Esophagus (tissue), 2 donors: Measurements from ENCODE around the gene VPS4B. TPM values are rescaled to one million over a fixed set of nuclear protein-coding genes. Genes with fewer than 3 reads are reported as not detected.
A peak's percentile ranks its signal among the peaks of the same experiment; 100 is the strongest.

Experiments used
- H3K27ac ChIP-seq, 2 donors: one replicate each; pipeline ENCODE4 v1.5.1; 2013; ENCODE audit warnings: low read depth in 2 of 2, mild to moderate bottlenecking in 2 of 2, inconsistent platforms in 1 of 2, low read length in 1 of 2, moderate library complexity in 1 of 2
- H3K27me3 ChIP-seq, 2 donors: one replicate each; pipeline ENCODE4 v1.6.1; 2013; ENCODE audit warnings: low read length in 2 of 2, control low read depth in 1 of 2, mild to moderate bottlenecking in 1 of 2; ENCODE audit not compliant: insufficient read depth in 2 of 2, control insufficient read depth in 1 of 2
- H3K36me3 ChIP-seq, 2 donors: one replicate each; pipeline ENCODE4 v1.6.1; 2013; ENCODE audit warnings: low read length in 1 of 2; ENCODE audit not compliant: control insufficient read depth in 2 of 2, insufficient read depth in 2 of 2
- H3K4me1 ChIP-seq, 2 donors: one replicate each; pipeline ENCODE4 v1.6.1; 2013; ENCODE audit warnings: low read length in 1 of 2; ENCODE audit not compliant: control insufficient read depth in 2 of 2, insufficient read depth in 2 of 2
- H3K4me3 ChIP-seq, 2 donors: one replicate each; pipeline ENCODE4 v1.5.1; 2013; ENCODE audit warnings: low read length in 2 of 2, mild to moderate bottlenecking in 2 of 2, low read depth in 1 of 2, moderate library complexity in 1 of 2
- H3K9me3 ChIP-seq, 2 donors: one replicate each; pipeline ENCODE4 v1.6.1; 2013; ENCODE audit warnings: mild to moderate bottlenecking in 2 of 2, low read depth in 1 of 2, low read length in 1 of 2, moderate library complexity in 1 of 2; ENCODE audit not compliant: control insufficient read depth in 2 of 2, insufficient read depth in 1 of 2
- WGBS, 2 donors: extraction: QIAGEN DNeasy Blood & Tissue Kit; methylation state at CpG; one replicate each; pipeline ENCODE4 v1.1.7; 2013; 5-methylcytosine and 5-hydroxymethylcytosine counted together
- polyA plus RNA-seq, 2 donors: library from polyadenylated mRNA; stranded (reverse); fragments of 200-250 nt; gene quantifications; one replicate each; pipeline ENCODE4 v1.2.3, GENCODE V29; 2013
- donor health status: healthy with polysubstance abuse.
- donor health status: Bipolar disorder and iron deficiency.

VPS4B gene
- polyA plus RNA-seq, 2 donors: 26.9 to 47.1 TPM

GRCh38 chr18:63451799-63452660 is 29.8 kb upstream of the VPS4B start:
- Histone ChIP-seq H3K27me3 (no peaks in the 10 kb centered on the region), H3K4me3 (no peak overlapping the region), H3K4me1 (peaks cover 0 to under 1% of the 10 kb centered on the region in 2 donors), H3K27ac (no peak overlapping the region), H3K9me3 (no peaks in the 10 kb centered on the region), H3K36me3 (no peaks in the 10 kb centered on the region)
- 43 to 48% methylated on average over 9 of the region's 9 CpGs for WGBS, 2 donors

DNA sequence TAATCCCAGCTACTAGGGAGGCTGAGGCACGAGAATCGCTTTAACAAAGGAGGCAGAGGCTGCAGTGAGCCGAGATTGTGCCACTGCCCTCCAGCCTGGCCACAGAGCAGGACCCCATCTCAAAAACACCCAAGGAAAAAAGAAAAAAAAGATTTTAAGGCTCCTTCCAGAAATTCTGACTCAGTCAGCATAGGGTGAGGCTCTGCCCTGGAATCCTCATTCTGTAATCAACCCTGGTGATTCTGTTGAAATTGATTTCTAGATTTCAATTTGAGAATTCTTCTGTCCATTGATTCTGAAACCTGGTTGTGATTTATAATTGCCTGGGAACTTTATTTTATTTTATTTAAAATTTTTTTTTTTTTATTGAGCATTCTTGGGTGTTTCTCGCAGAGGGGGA is 27.1 kb upstream of the VPS4B start:
- Histone ChIP-seq H3K27ac (no peak overlapping the region), H3K27me3 (no peaks in the 10 kb centered on the region), H3K36me3 (no peaks in the 10 kb centered on the region), H3K9me3 (no peaks in the 10 kb centered on the region), H3K4me1 (peaks cover 0 to 5% of the 10 kb centered on the region in 2 donors), H3K4me3 (no peak overlapping the region)
- 90 to 95% methylated on average over 4 of the region's 4 CpGs for WGBS, 2 donors

- H3K36me3 ChIP-seq: no peaks in the 10 kb centered on the region
- H3K27ac ChIP-seq: no peak overlapping the region
- H3K4me3 ChIP-seq: no peak overlapping the region
- WGBS, 2 donors: 60 to 63% methylated on average over 5 of the region's 5 CpGs
- no peaks in the 10 kb centered on the region for H3K27me3 ChIP-seq
- peaks cover 0 to 5% of the 10 kb centered on the region in 2 donors for H3K4me1 ChIP-seq
- H3K9me3 ChIP-seq: no peaks in the 10 kb centered on the region
Observed at GRCh38 chr18:63447066-63447465, 24.8 kb upstream of the VPS4B start.

GRCh38 chr18:63446266-63446665 is 24.0 kb upstream of the VPS4B start:
- Histone ChIP-seq H3K27me3 (no peaks in the 10 kb centered on the region), H3K9me3 (no peaks in the 10 kb centered on the region), H3K27ac (no peak overlapping the region), H3K4me1 (peaks cover 0 to 5% of the 10 kb centered on the region in 2 donors), H3K4me3 (no peak overlapping the region), H3K36me3 (no peaks in the 10 kb centered on the region)
- WGBS, 2 donors: 85 to 92% methylated on average over 3 of the region's 3 CpGs

GRCh38 chr18:63445037-63445436 is 22.8 kb upstream of the VPS4B start:
- H3K36me3 ChIP-seq: no peaks in the 10 kb centered on the region
- H3K27me3 ChIP-seq: no peaks in the 10 kb centered on the region
- H3K4me3 ChIP-seq: no peak overlapping the region
- H3K27ac ChIP-seq: peak overlapping the region; percentile 89 to 90
- WGBS, 2 donors: 37 to 43% methylated on average over 2 of the region's 2 CpGs
- peaks cover 0 to 5% of the 10 kb centered on the region in 2 donors for H3K4me1 ChIP-seq
- no peaks in the 10 kb centered on the region for H3K9me3 ChIP-seq

DNA sequence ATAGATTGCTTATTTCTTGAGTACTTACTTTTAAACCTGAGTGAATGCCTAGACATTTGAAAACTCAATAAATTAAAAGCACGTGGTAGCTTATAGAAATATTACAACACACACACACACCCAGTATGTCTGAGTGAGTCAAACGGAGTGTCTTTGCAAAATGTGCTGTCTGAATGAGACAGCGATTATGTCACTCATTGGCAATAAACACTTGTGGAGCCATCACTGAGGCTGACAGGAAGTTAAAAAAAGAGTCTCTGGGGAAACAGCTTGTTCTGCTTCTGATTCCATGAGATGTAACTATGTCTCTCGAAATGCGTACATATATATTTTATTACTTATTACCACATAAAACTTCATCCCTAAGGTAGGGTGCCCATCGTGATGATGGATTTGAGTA is 22.3 kb upstream of the VPS4B start:
- WGBS, 2 donors: 37 to 52% methylated on average over 6 of the region's 6 CpGs
- H3K27ac ChIP-seq: peak overlapping the region; percentile 89 to 90
- no peaks in the 10 kb centered on the region for H3K9me3 ChIP-seq
- peaks cover 0 to 5% of the 10 kb centered on the region in 2 donors for H3K4me1 ChIP-seq
- H3K27me3 ChIP-seq: no peaks in the 10 kb centered on the region
- H3K4me3 ChIP-seq: no peak overlapping the region
- no peaks in the 10 kb centered on the region for H3K36me3 ChIP-seq

- H3K36me3 ChIP-seq: no peaks in the 10 kb centered on the region
- H3K27me3 ChIP-seq: no peaks in the 10 kb centered on the region
- H3K27ac ChIP-seq: peak overlapping the region; percentile 84 to 90
- WGBS, 2 donors: 46 to 73% methylated on average over 6 of the region's 6 CpGs
- peaks cover 0 to 5% of the 10 kb centered on the region in 2 donors for H3K4me1 ChIP-seq
- no peaks in the 10 kb centered on the region for H3K9me3 ChIP-seq
- H3K4me3 ChIP-seq: no peak overlapping the region
Observed at GRCh38 chr18:63443829-63444228, 21.6 kb upstream of the VPS4B start.

DNA sequence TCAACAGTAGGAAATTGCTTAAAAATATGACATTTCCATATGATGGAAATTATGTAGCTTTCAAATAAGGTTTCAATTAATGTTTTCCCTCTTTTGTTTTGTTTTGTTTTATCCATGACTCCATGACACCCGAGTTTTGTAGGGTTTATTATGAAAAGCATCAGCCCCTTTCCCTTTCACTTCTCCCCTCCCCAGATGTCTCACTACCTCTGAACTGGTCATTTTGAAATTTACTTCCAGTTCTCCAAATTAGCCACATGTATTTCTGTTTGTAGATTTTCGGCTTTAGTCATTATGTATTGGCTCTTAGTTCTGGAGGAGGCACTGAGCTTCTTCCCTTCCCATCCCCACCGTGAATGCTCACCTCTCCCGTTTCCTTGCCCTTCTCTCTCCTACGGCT is 18.6 kb upstream of the VPS4B start:
- 71 to 80% methylated on average over 5 of the region's 5 CpGs for WGBS, 2 donors
- Histone ChIP-seq H3K27me3 (no peaks in the 10 kb centered on the region), H3K27ac (no peak overlapping the region), H3K36me3 (no peaks in the 10 kb centered on the region), H3K9me3 (no peaks in the 10 kb centered on the region), H3K4me3 (no peak overlapping the region), H3K4me1 (no peaks in the 10 kb centered on the region)

GRCh38 chr18:63440219-63440618 is 17.9 kb upstream of the VPS4B start:
- no peaks in the 10 kb centered on the region for H3K4me1 ChIP-seq

GRCh38 chr18:63439334-63439733 is 17.1 kb upstream of the VPS4B start:
- Histone ChIP-seq H3K9me3 (no peaks in the 10 kb centered on the region), H3K27me3 (no peaks in the 10 kb centered on the region), H3K27ac (no peak overlapping the region), H3K4me1 (no peaks in the 10 kb centered on the region), H3K36me3 (no peaks in the 10 kb centered on the region), H3K4me3 (no peak overlapping the region)
- WGBS, 2 donors: 2 to 3% methylated on average over 6 of the region's 6 CpGs

More at GRCh38 chr18:63440219-63440618, 17.9 kb upstream of the VPS4B start:
- no peaks in the 10 kb centered on the region for H3K27me3 ChIP-seq
- 50 to 63% methylated on average over 1 of the region's 1 CpG for WGBS, 2 donors
- H3K36me3 ChIP-seq: no peaks in the 10 kb centered on the region
- no peak overlapping the region for H3K27ac ChIP-seq
- no peaks in the 10 kb centered on the region for H3K9me3 ChIP-seq
- no peak overlapping the region for H3K4me3 ChIP-seq
